KBM-7 (cell line): ENCODE data around the gene MPZL3.

Source experiments
- DNase-seq: peaks from one replicate; pipeline ENCODE4 v3.0.0-alpha.2; 2015
- in situ Hi-C: fragments of 300-500 bp; cut with MboI; formaldehyde crosslinking; loops from 2 replicates; pipeline ENCODE4 v1.14.3; 2020; ENCODE audit warnings: low sequenced_read_pairs, low pct_unique_long_range_greater_than_20kb, mixed read lengths

The MPZL3 gene

GRCh38 chr11:118216621-118217481 lies 35.3 kb downstream of the MPZL3 start:
- DNase-seq, result no peak
- in situ Hi-C loops, result no loop called here

- DNase-seq, result no peak
- in situ Hi-C loops, result no loop called here
Measured at GRCh38 chr11:118215765-118216164, 36.4 kb downstream of the MPZL3 start.

GRCh38 chr11:118215262-118215661 lies 36.9 kb downstream of the MPZL3 start:
- in situ Hi-C loops, result no loop called here

GRCh38 chr11:118214210-118214914 lies 37.8 kb downstream of the MPZL3 start:
- peak; percentile 92 for DNase-seq
- in situ Hi-C loops, result no loop called here

More at GRCh38 chr11:118215262-118215661, 36.9 kb downstream of the MPZL3 start:
- no peak for DNase-seq

GRCh38 chr11:118213781-118214180 lies 38.4 kb downstream of the MPZL3 start:
- no peak for DNase-seq
- in situ Hi-C loops, result no loop called here

GRCh38 chr11:118213201-118213600 lies 39.0 kb downstream of the MPZL3 start:
- in situ Hi-C loops, result no loop called here
- DNase-seq, result no peak

- peak; percentile 85 for DNase-seq
- in situ Hi-C loops, result no loop called here
Measured at GRCh38 chr11:118212781-118213191, 39.4 kb downstream of the MPZL3 start.

- in situ Hi-C loops, result no loop called here
- peak; percentile 56 for DNase-seq
Measured at GRCh38 chr11:118212131-118212725, 39.9 kb downstream of the MPZL3 start.

- in situ Hi-C loops, result no loop called here
- DNase-seq, result no peak
Measured at GRCh38 chr11:118211006-118211405, 41.2 kb downstream of the MPZL3 start.

- DNase-seq, result no peak
- in situ Hi-C loops, result no loop called here
Measured at GRCh38 chr11:118210323-118210722, 41.8 kb downstream of the MPZL3 start.

GRCh38 chr11:118209033-118209432 lies 43.1 kb downstream of the MPZL3 start:
- in situ Hi-C loops, result no loop called here

GRCh38 chr11:118207079-118207478 lies 45.1 kb downstream of the MPZL3 start:
- no peak for DNase-seq
- in situ Hi-C loops, result no loop called here

More at GRCh38 chr11:118209033-118209432, 43.1 kb downstream of the MPZL3 start:
- no peak for DNase-seq

- in situ Hi-C loops, result no loop called here
- peak; percentile 62 for DNase-seq
Measured at GRCh38 chr11:118206391-118207031, 45.7 kb downstream of the MPZL3 start.

- in situ Hi-C loops, result no loop called here
- no peak for DNase-seq
Measured at GRCh38 chr11:118205606-118206378, 46.4 kb downstream of the MPZL3 start.

GRCh38 chr11:118202599-118203422 lies 49.4 kb downstream of the MPZL3 start:
- in situ Hi-C loops, result no loop called here
- no peak for DNase-seq

GRCh38 chr11:118201966-118202365 lies 50.2 kb downstream of the MPZL3 start:
- in situ Hi-C loops, result no loop called here
- DNase-seq, result no peak

GRCh38 chr11:118200901-118201680 lies 51.1 kb downstream of the MPZL3 start:
- DNase-seq, result no peak
- in situ Hi-C loops, result no loop called here
